ENCODE results near the gene ARL11.

ARL11 gene

GRCh38 chr13:49615836-49616675 lies 12.3 kb upstream of the ARL11 start:
- no peak for DNase-seq (ENCODE audit: extremely low read depth, low read depth)
- TF ChIP-seq, protein P1, sequence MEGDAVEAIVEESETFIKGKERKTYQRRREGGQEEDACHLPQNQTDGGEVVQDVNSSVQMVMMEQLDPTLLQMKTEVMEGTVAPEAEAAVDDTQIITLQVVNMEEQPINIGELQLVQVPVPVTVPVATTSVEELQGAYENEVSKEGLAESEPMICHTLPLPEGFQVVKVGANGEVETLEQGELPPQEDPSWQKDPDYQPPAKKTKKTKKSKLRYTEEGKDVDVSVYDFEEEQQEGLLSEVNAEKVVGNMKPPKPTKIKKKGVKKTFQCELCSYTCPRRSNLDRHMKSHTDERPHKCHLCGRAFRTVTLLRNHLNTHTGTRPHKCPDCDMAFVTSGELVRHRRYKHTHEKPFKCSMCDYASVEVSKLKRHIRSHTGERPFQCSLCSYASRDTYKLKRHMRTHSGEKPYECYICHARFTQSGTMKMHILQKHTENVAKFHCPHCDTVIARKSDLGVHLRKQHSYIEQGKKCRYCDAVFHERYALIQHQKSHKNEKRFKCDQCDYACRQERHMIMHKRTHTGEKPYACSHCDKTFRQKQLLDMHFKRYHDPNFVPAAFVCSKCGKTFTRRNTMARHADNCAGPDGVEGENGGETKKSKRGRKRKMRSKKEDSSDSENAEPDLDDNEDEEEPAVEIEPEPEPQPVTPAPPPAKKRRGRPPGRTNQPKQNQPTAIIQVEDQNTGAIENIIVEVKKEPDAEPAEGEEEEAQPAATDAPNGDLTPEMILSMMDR (IDR thresholded peaks at IDR 0.05; ENCODE audit: low read depth, low read length, missing control alignments): no peak
- no peak overlapping the region for H3K4me3 ChIP-seq (replicated peaks; ENCODE audit: low read depth, low read length)

- TF ChIP-seq, protein P1 (IDR thresholded peaks at IDR 0.05; ENCODE audit: low read depth, low read length, missing control alignments): no peak
- DNase-seq (ENCODE audit: extremely low read depth, low read depth): no peak
These were observed 11.6 kb upstream of the ARL11 start for GRCh38 chr13:49616676-49617065.

DNA sequence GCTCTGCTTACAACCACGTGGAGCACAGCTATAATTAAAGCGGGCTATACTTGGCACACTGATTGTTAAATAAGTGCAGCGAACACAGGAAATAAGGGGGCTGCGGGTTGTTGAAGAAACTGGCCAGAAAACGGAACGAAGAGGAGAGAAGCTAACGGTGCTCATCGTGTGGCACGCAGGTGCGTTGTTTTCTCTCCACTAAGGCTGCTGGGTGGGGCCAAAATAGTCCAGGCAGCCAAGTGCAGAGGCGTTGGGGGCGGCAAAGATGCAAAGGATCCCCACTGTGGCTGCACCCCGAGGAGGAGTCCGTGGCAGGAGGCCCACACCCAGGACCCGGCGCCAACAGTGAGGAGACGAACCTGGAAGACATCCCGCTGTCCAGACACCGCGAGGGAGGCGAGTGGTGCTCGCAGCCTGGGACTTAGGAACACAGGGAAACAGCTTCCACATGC lies 8.1 kb upstream of the ARL11 start:
- peak overlapping the region; percentile 38 for H3K4me3 ChIP-seq (replicated peaks; ENCODE audit: low read depth, low read length)
- TF ChIP-seq, protein P1 (IDR thresholded peaks at IDR 0.05; ENCODE audit: low read depth, low read length, missing control alignments): no peak
- no peak for DNase-seq (ENCODE audit: extremely low read depth, low read depth)

More at GRCh38 chr13:49616676-49617065, 11.6 kb upstream of the ARL11 start:
- H3K4me3 ChIP-seq (replicated peaks; ENCODE audit: low read depth, low read length): no peak overlapping the region

DNA sequence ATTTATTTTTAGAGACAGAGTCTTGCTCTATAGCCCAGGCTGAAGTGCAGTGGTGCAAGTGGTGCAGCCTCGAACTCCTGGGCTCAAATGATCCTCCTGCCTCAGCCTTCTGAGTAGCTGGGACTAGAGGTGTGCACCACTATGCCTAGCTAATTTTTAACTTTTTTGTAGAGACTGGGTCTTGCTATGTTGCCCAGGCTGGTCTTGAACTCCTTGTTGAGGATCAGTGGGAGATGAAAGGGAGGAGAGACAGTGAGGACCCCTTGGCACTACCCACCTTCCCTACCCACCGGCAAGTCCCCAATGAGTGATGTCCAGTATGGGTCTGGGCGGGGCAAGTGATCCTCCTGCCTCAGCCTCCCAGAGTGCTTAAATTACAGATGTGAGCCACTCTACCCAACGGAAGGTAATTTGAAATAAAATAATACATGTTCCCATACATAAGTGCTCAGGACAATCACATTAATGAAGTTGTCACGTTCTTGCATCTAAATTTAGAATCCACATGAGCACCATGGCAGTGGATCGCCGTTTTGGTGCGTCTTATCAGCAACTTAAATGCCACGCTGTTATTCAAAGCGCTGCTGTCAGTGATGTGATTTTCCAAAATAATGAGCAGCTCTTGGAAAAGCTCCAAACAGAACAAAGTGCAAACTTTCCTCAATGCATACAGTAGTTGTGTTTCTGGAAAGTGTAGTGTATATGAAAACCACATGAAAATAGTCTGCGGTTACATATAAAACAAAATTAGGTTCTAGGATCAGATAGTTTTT lies 5.9 kb upstream of the ARL11 start:
- H3K4me3 ChIP-seq (replicated peaks; ENCODE audit: low read depth, low read length): no peak overlapping the region
- DNase-seq (ENCODE audit: extremely low read depth, low read depth): no peak
- TF ChIP-seq, protein P1 (IDR thresholded peaks at IDR 0.05; ENCODE audit: low read depth, low read length, missing control alignments): no peak

GRCh38 chr13:49624229-49624628 lies 4.1 kb upstream of the ARL11 start:
- H3K4me3 ChIP-seq (replicated peaks; ENCODE audit: low read depth, low read length): no peak overlapping the region
- DNase-seq (ENCODE audit: extremely low read depth, low read depth): no peak
- TF ChIP-seq, protein P1 (IDR thresholded peaks at IDR 0.05; ENCODE audit: low read depth, low read length, missing control alignments): no peak

GRCh38 chr13:49625392-49626079 lies 2.8 kb upstream of the ARL11 start:
- DNase-seq (ENCODE audit: extremely low read depth, low read depth): no peak
- TF ChIP-seq, protein P1 (IDR thresholded peaks at IDR 0.05; ENCODE audit: low read depth, low read length, missing control alignments): no peak
- H3K4me3 ChIP-seq (replicated peaks; ENCODE audit: low read depth, low read length): no peak overlapping the region

Measured in HFF-Myc (cell line).